H1 (cell line): ENCODE data around the gene UBE2E1. TPM values are rescaled to one million over a fixed set of nuclear protein-coding genes. Genes with fewer than 3 reads are reported as not detected.

ENCODE experiments used
- CTCF ChIA-PET: fragments of 300-600 bp; sonication (Branson Sonifier 250); formaldehyde crosslinking; loops from one replicate; lab custom pipeline; 2021; ENCODE audit not compliant: partially characterized antibody; lab: Charles Lee
- POLR2A ChIA-PET: fragments of 300-600 bp; sonication (Branson Sonifier 250); formaldehyde crosslinking; loops from one replicate; lab custom pipeline; 2021; ENCODE audit warnings: inconsistent platforms; ENCODE audit not compliant: partially characterized antibody; lab: Charles Lee
- DNase-seq, 2 experiments: peaks; one replicate each; pipeline versions ENCODE4 v3.0.0 to v3.0.0-alpha.2; 2010 to 2022; ENCODE audit warnings: low spot score in 2 of 2, low read depth in 1 of 2, mixed read lengths in 1 of 2
- FAIRE-seq: peaks from 2 replicates; lab custom pipeline; 2011; peaks lifted over from hg19 to GRCh38; lab: Jason Lieb, UNC
- H2AFZ ChIP-seq: 2 replicates; pipeline ENCODE4 v1.8.1; 2012; ENCODE audit warnings: low read length, inconsistent platforms
- H2AK5ac ChIP-seq: 2 replicates; pipeline ENCODE4 v1.6.1; 2013; ENCODE audit warnings: low read depth, low read length
- H2BK120ac ChIP-seq: replicated peaks from 2 replicates; pipeline ENCODE3; 2013; ENCODE audit warnings: low read depth, low read length, inconsistent platforms
- H2BK12ac ChIP-seq: 2 replicates; pipeline ENCODE4 v1.6.1; 2013; ENCODE audit warnings: low read depth, low read length
- H2BK15ac ChIP-seq: 2 replicates; pipeline ENCODE4 v1.6.1; 2013; ENCODE audit warnings: low read length
- H2BK20ac ChIP-seq: 2 replicates; pipeline ENCODE4 v1.6.1; 2013; ENCODE audit warnings: low read length
- H2BK5ac ChIP-seq: 2 replicates; pipeline ENCODE4 v1.6.1; 2013; ENCODE audit warnings: low read depth, low read length
- H3K14ac ChIP-seq: 2 replicates; pipeline ENCODE4 v1.6.1; 2013; ENCODE audit warnings: inconsistent platforms; ENCODE audit not compliant: insufficient read length
- H3K18ac ChIP-seq: 2 replicates; pipeline ENCODE4 v1.6.1; 2013; ENCODE audit warnings: low read length; ENCODE audit errors: extremely low read depth
- H3K23ac ChIP-seq: 2 replicates; pipeline ENCODE4 v1.6.1; 2013; ENCODE audit warnings: inconsistent platforms; ENCODE audit not compliant: insufficient read length
- H3K23me2 ChIP-seq: 2 replicates; pipeline ENCODE4 v1.6.1; 2013; ENCODE audit warnings: low read depth, low read length
- H3K27ac ChIP-seq: 2 replicates; pipeline ENCODE4 v1.6.1; 2011; ENCODE audit warnings: low read depth, low read length, inconsistent platforms
- H3K27me3 ChIP-seq, 4 experiments: replicated peaks in 1 of 4; 1 replicate in 1 of 4; 2 replicates in 3 of 4; pipeline versions ENCODE4 v1.6.1 to v1.8.1; 2011 to 2013; ENCODE audit warnings: low read length in 3 of 4, mild to moderate bottlenecking in 3 of 4, inconsistent platforms in 2 of 4, mixed read lengths in 2 of 4, moderate library complexity in 1 of 4; ENCODE audit not compliant: control insufficient read depth in 3 of 4, insufficient read depth in 3 of 4; ENCODE audit errors: extremely low read depth in 1 of 4
- H3K36me3 ChIP-seq, 4 experiments: 2 replicates each; pipeline versions ENCODE4 v1.6.1 to v1.8.1; 2011 to 2013; ENCODE audit warnings: mild to moderate bottlenecking in 4 of 4, low read length in 3 of 4, moderate library complexity in 2 of 4, control low read depth in 1 of 4, inconsistent platforms in 1 of 4; ENCODE audit not compliant: insufficient read depth in 4 of 4, control insufficient read depth in 2 of 4
- H3K4ac ChIP-seq: replicated peaks from 2 replicates; pipeline ENCODE3; 2013; ENCODE audit warnings: low read length, low read depth, mixed read lengths, inconsistent platforms; ENCODE audit not compliant: insufficient read length
- H3K4me1 ChIP-seq, 4 experiments: replicated peaks in 1 of 4; 1 replicate in 1 of 4; 2 replicates in 3 of 4; pipeline versions ENCODE4 v1.6.1 to v1.8.1; 2011 to 2013; ENCODE audit warnings: low read length in 3 of 4, inconsistent platforms in 2 of 4, mixed read lengths in 1 of 4; ENCODE audit not compliant: insufficient read depth in 4 of 4, control insufficient read depth in 3 of 4
- H3K4me2 ChIP-seq, 2 experiments: 2 replicates each; pipeline versions ENCODE4 v1.6.1 to v1.8.1; 2011 to 2013; ENCODE audit warnings: low read depth in 2 of 2, low read length in 2 of 2, control low read depth in 1 of 2, inconsistent platforms in 1 of 2, mild to moderate bottlenecking in 1 of 2; ENCODE audit not compliant: insufficient read depth in 1 of 2
- H3K4me3 ChIP-seq, 4 experiments: fragments of 200-600, 300-600 bp in 1 of 4; sonication (generic), shearing (Covaris generic), sonication (Bioruptor Twin) in 1 of 4; 2 replicates each; pipeline versions ENCODE4 v1.5.1 to v1.8.1; 2011 to 2016; ENCODE audit warnings: low read length in 4 of 4, low read depth in 3 of 4, control low read depth in 2 of 4, inconsistent platforms in 2 of 4, mild to moderate bottlenecking in 2 of 4, mixed read lengths in 1 of 4, moderate library complexity in 1 of 4; ENCODE audit not compliant: insufficient read depth in 2 of 4; ENCODE audit errors: extremely low read depth in 1 of 4
- H3K56ac ChIP-seq: replicated peaks from 2 replicates; pipeline ENCODE3; 2013; ENCODE audit warnings: low read depth, mild to moderate bottlenecking, mixed read lengths, low read length, inconsistent platforms; ENCODE audit not compliant: insufficient read length
- H3K79me1 ChIP-seq: 2 replicates; pipeline ENCODE4 v1.6.1; 2013; ENCODE audit warnings: low read depth, low read length, control low read depth
- H3K79me2 ChIP-seq, 2 experiments: 2 replicates each; pipeline versions ENCODE4 v1.6.1 to v1.8.1; 2012 to 2013; ENCODE audit warnings: low read length in 2 of 2, mild to moderate bottlenecking in 2 of 2, inconsistent platforms in 1 of 2; ENCODE audit not compliant: insufficient read depth in 2 of 2, control insufficient read depth in 1 of 2
- H3K9ac ChIP-seq, 4 experiments: replicated peaks in 1 of 4; 1 replicate in 1 of 4; 2 replicates in 3 of 4; pipeline versions ENCODE4 v1.6.1 to v1.8.1; 2011 to 2013; ENCODE audit warnings: low read depth in 3 of 4, low read length in 3 of 4, control low read depth in 2 of 4, mild to moderate bottlenecking in 2 of 4, moderate library complexity in 2 of 4, inconsistent platforms in 1 of 4; ENCODE audit errors: extremely low read depth in 1 of 4
- H3K9me3 ChIP-seq, 2 experiments: 2 replicates each; pipeline versions ENCODE4 v1.6.1 to v1.8.1; 2012 to 2013; ENCODE audit warnings: mild to moderate bottlenecking in 2 of 2, moderate library complexity in 2 of 2, control low read depth in 1 of 2, inconsistent platforms in 1 of 2, low read depth in 1 of 2, low read length in 1 of 2, mixed read lengths in 1 of 2; ENCODE audit not compliant: insufficient read depth in 2 of 2
- H4K20me1 ChIP-seq, 2 experiments: replicated peaks in 1 of 2; 2 replicates each; pipeline versions ENCODE3 to v1.8.1; 2011 to 2013; ENCODE audit warnings: inconsistent platforms in 2 of 2, low read length in 2 of 2, mild to moderate bottlenecking in 1 of 2; ENCODE audit not compliant: insufficient read depth in 2 of 2, control insufficient read depth in 1 of 2
- H4K5ac ChIP-seq: 2 replicates; pipeline ENCODE4 v1.6.1; 2013; ENCODE audit warnings: low read length, low read depth, mixed read lengths, inconsistent platforms; ENCODE audit not compliant: insufficient read length
- H4K8ac ChIP-seq: 2 replicates; pipeline ENCODE4 v1.8.0; 2013; ENCODE audit warnings: mild to moderate bottlenecking, moderate library complexity, low read length, inconsistent platforms; ENCODE audit not compliant: insufficient read depth; ENCODE audit errors: extremely low read depth
- H4K91ac ChIP-seq: replicated peaks from 2 replicates; pipeline ENCODE3; 2013; ENCODE audit warnings: low read length, mixed read lengths, inconsistent platforms; ENCODE audit not compliant: insufficient read length
- BACH1 ChIP-seq: IDR thresholded peaks from 2 replicates; pipeline ENCODE4 v1.6.1; 2012; ENCODE audit warnings: low read length, improper control_type of control experiment
- CREB1 ChIP-seq: IDR thresholded peaks from 2 replicates; pipeline ENCODE4 v1.6.1; 2012; ENCODE audit warnings: inconsistent platforms
- EP300 ChIP-seq, 2 experiments: IDR thresholded peaks; 1 replicate in 1 of 2; 2 replicates in 1 of 2; pipeline ENCODE4 v1.6.1; 2011 to 2012; ENCODE audit warnings: low read depth in 2 of 2, low read length in 2 of 2, mild to moderate bottlenecking in 2 of 2, borderline replicate concordance in 1 of 2, inconsistent platforms in 1 of 2, moderate library complexity in 1 of 2
- EZH2 ChIP-seq: fragments of 200-600 bp; sonication (generic); IDR thresholded peaks from 2 replicates; pipeline ENCODE4 v1.7.1; 2012; ENCODE audit warnings: low read depth, mild to moderate bottlenecking, moderate library complexity, low read length, inconsistent platforms; ENCODE audit not compliant: severe bottlenecking
- FOSL1 ChIP-seq: IDR thresholded peaks from 2 replicates; pipeline ENCODE4 v1.6.1; 2011; ENCODE audit warnings: mild to moderate bottlenecking, low read depth, low read length, moderate library complexity; ENCODE audit not compliant: insufficient read depth
- JUN ChIP-seq: IDR thresholded peaks from 2 replicates; pipeline ENCODE4 v1.6.1; 2011; ENCODE audit warnings: low read depth, mild to moderate bottlenecking, improper control_type of control experiment, low read length
- JUND ChIP-seq: IDR thresholded peaks from 2 replicates; pipeline ENCODE4 v1.6.1; 2011; ENCODE audit warnings: mild to moderate bottlenecking, improper control_type of control experiment, low read length
- MAFK ChIP-seq: IDR thresholded peaks from 2 replicates; pipeline ENCODE4 v1.6.1; 2012; ENCODE audit warnings: low read depth, mild to moderate bottlenecking, improper control_type of control experiment, low read length
- POLR2A ChIP-seq, 2 experiments: IDR thresholded peaks; 1 replicate in 1 of 2; 2 replicates in 1 of 2; pipeline ENCODE4 v1.6.1; 2011; ENCODE audit warnings: low read depth in 2 of 2, low read length in 2 of 2, mild to moderate bottlenecking in 2 of 2; ENCODE audit errors: control extremely low read depth in 1 of 2
- POLR2AphosphoS5 ChIP-seq: IDR thresholded peaks from 2 replicates; pipeline ENCODE4 v1.6.1; 2011; ENCODE audit warnings: low read depth, low read length
- RNF2 ChIP-seq: fragments of 200-900, 300-1000 bp; sonication (generic); IDR thresholded peaks from 2 replicates; pipeline ENCODE4 v1.7.1; 2016; ENCODE audit warnings: borderline replicate concordance, low read depth, mild to moderate bottlenecking, antibody characterized with exemption, low read length; ENCODE audit not compliant: poor library complexity, severe bottlenecking; ENCODE audit errors: missing control alignments
- SIX5 ChIP-seq: IDR thresholded peaks from 2 replicates; pipeline ENCODE4 v1.6.1; 2011; ENCODE audit warnings: mild to moderate bottlenecking, low read depth, low read length
- TEAD4 ChIP-seq: IDR thresholded peaks from 2 replicates; pipeline ENCODE4 v1.6.1; 2012; ENCODE audit warnings: low read depth, low read length, inconsistent platforms, mixed read lengths
- ZNF274 ChIP-seq: IDR thresholded peaks from 2 replicates; pipeline ENCODE4 v1.7.0; 2012; ENCODE audit warnings: low read length, borderline replicate concordance; ENCODE audit errors: extremely low read depth
- WGBS, 2 experiments: shearing (Covaris generic) in 1 of 2; methylation state at CpG; one replicate each; pipeline versions ENCODE4 v1.1.6 to v1.1.7; 2013 to 2015; ENCODE audit warnings: low lambda C conversion rate in 2 of 2, mixed read lengths in 2 of 2, inconsistent platforms in 1 of 2, low coverage in 1 of 2, missing lambda C conversion rate in 1 of 2; ENCODE audit not compliant: insufficient replicate concordance in 2 of 2, insufficient coverage in 1 of 2, insufficient read length in 1 of 2; ENCODE audit errors: extremely low coverage in 1 of 2, missing lambda C conversion rate in 1 of 2; 5-methylcytosine and 5-hydroxymethylcytosine counted together
- polyA plus RNA-seq, 7 experiments: library from polyadenylated mRNA; depleted of rRNA in 3 of 7; stranded (reverse) in 5 of 7; unstranded in 2 of 7; fragments of >200 nt in 5 of 7; fragments of 200-250 nt in 2 of 7; gene quantifications; 1 replicate in 5 of 7; 2 replicates in 1 of 7; 4 replicates in 1 of 7; pipeline versions ENCODE4 v1.2.1 to v1.2.3, GENCODE V29; 2011 to 2013; ENCODE audit warnings: missing spikeins in 2 of 7, mixed read lengths in 2 of 7
- total RNA-seq: library from RNA; stranded (reverse); fragmentation: NEBNext Ultra II Directional; extraction: Animal tissue kit (Norgen Biotek cat#: 25700); gene quantifications from 2 replicates; pipeline ENCODE4 v1.2.1, GENCODE V29; 2021
- TF ChIP-seq, protein P1 (sequence below): IDR thresholded peaks from 2 replicates; pipeline ENCODE4 v1.6.1; 2012; ENCODE audit warnings: inconsistent platforms

UBE2E1 gene
- total and polyA plus RNA-seq, 2 of the 8 experiments (the other 6 are each of a cell fraction or from before 2014, with no cell fraction given): 109 to 141 TPM

DNA sequence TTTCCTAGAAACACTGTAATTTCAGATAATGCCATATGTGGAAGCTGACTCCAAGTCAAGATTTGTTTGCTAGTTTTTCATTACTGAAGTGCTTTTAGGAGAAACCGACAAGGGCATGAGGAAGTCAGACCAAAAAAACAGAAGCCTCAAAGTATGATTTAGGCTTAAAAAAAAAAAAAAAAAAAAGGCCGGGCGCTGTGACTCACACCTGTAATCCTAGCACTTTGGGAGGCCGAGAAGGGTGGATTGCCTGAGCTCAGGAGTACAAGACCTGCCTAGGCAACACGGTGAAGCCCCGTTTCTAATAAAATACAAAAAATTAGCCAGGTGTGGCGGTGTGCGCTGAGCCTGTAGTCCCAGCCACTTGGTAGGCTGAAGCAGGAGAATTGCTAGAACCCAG, 122.8 kb downstream of the UBE2E1 start:
- H3K36me3 ChIP-seq: no peaks in the 10 kb centered on the region
- H3K27ac ChIP-seq: no peak overlapping the region
- WGBS, 2 experiments: 88% methylated on average over 6 of the region's 8 CpGs; no CpG with 5 or more reads in 1 of the 2 experiments
- H3K9me3 ChIP-seq: no peaks in the 10 kb centered on the region
- H3K4me1 ChIP-seq: peaks cover 0 to 2% (median 0%) of the 10 kb centered on the region in 4 experiments; a peak in 1 of 7 replicates
- H3K23ac ChIP-seq: no peak overlapping the region
- no peak overlapping the region for H3K9ac ChIP-seq
- no peak overlapping the region for H2BK12ac ChIP-seq
- no peak overlapping the region for H2BK5ac ChIP-seq
- H2BK15ac ChIP-seq: no peak overlapping the region
- H2BK20ac ChIP-seq: no peak overlapping the region
- no peak overlapping the region for H3K14ac ChIP-seq
- no peaks in the 10 kb centered on the region for H3K79me1 ChIP-seq
- no peaks in the 10 kb centered on the region for H4K20me1 ChIP-seq
- H3K23me2 ChIP-seq: no peaks in the 10 kb centered on the region; the same call in 1 of the 2 replicates
- no peak overlapping the region for H3K4me2 ChIP-seq
- DNase-seq (no peak), FAIRE-seq (no peak)
- H3K4me3 ChIP-seq: no peak overlapping the region
- H3K79me2 ChIP-seq: no peaks in the 10 kb centered on the region
- ChIA-PET POLR2A (interaction anchor here (19.1 kb wide), 1 partner anchor 8 kb away, joined by 363 read pairs; the partner anchor contains the start of genes NKIRAS1 and RPL15), CTCF (interaction anchor here (0.6 to 3.1 kb wide), 5 partner anchors 11 to 1512 kb away, joined by 3 to 21 read pairs (median 3); partner anchors contain the start of genes NKIRAS1 and RPL15)
- H2AFZ ChIP-seq: no peak overlapping the region
- no peak overlapping the region for H4K8ac ChIP-seq
- H3K56ac ChIP-seq: no peak overlapping the region
- H3K27me3 ChIP-seq: no peaks in the 10 kb centered on the region
- H2BK120ac ChIP-seq: no peak overlapping the region
- no peak overlapping the region for H4K91ac ChIP-seq
- H3K18ac ChIP-seq: no peak overlapping the region
- H2AK5ac ChIP-seq: no peak overlapping the region
- no peak overlapping the region for H4K5ac ChIP-seq
- H3K4ac ChIP-seq: no peak overlapping the region
- TF ChIP-seq CREB1 (no peak), JUN (no peak), POLR2A (IDR thresholded peaks at IDR 0.05; ENCODE audit: control extremely low read depth in 1 of 2, low read depth in 2 of 2, low read length in 2 of 2) (no peak), TEAD4 (no peak), JUND (no peak), ZNF274 (no peak), MAFK (no peak), RNF2 (no peak), EP300 (IDR thresholded peaks at IDR 0.05; ENCODE audit: borderline replicate concordance in 1 of 2, low read depth in 2 of 2, low read length in 2 of 2) (no peak), POLR2AphosphoS5 (no peak), SIX5 (no peak), BACH1 (no peak), FOSL1 (no peak), EZH2 (no peak)
- TF ChIP-seq, protein P1, sequence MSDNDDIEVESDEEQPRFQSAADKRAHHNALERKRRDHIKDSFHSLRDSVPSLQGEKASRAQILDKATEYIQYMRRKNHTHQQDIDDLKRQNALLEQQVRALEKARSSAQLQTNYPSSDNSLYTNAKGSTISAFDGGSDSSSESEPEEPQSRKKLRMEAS: no peak
